ENCODE data around the gene LRRC3. TPM values are rescaled to one million over a fixed set of nuclear protein-coding genes. Genes with fewer than 3 reads are reported as not detected.

Gene LRRC3
- total RNA-seq, 1 donor from 2014 or later: 9.1 TPM

DNA sequence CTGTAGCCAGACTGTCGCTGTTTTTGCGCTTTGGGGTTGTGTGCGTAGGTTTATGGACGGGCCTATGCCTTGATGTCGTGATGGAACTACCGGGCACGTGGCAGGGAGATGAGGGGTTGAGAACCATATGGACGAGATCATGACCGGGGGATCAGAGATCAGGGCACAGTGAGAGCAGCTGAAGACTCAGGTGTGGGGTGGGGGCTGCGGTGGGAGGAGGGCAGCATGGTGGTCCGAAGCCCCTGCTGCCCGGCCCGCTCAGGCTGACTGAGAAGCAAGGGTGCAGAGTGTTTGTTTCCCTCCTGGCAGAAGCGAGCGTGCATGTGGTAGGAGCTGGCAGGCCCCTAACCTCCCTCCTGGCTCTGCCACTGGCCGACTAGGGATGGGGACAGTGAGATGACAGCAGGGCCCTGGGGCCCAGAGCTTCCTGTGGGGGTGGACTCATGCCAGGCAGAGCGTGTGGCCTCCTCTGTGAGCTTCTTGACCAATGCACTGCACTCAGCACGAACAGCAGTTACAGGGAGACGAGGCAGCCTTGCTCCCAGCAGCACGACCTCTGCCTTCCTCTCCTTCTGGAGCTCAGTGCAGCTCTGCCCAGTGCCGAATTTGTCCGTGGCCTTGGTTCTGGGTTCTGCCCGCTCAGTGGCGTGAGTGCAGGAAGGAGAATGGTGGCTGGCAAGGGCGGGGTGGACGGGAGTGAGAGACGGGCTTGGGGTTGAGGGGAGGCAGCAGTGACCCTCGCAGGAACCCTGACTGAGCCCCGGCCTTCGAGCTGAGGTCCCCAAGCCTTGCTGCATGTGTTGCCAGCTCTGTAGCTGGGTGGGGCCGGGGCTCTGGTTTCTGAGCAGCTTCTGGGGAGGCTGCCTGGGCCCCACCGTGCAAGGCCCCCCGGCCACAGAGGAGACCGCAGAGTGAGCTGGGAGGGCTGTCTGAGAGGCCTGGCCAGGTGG lies 22.2 kb upstream of the LRRC3 start:
- Mint-ChIP-seq H3K4me3 (ENCODE audit: unreplicated experiment) (no peak overlapping the region), H3K4me1 (ENCODE audit: unreplicated experiment) (no peaks in the 10 kb centered on the region), H3K27ac (ENCODE audit: unreplicated experiment) (no peak overlapping the region), H3K27me3 (ENCODE audit: unreplicated experiment) (peaks cover 6% of the 10 kb centered on the region), H3K36me3 (ENCODE audit: low read depth, unreplicated experiment) (no peaks in the 10 kb centered on the region), H3K9me3 (ENCODE audit: unreplicated experiment) (no peaks in the 10 kb centered on the region)
- no peak for DNase-seq (ENCODE audit: low spot score)
- TF ChIP-seq, protein P1, sequence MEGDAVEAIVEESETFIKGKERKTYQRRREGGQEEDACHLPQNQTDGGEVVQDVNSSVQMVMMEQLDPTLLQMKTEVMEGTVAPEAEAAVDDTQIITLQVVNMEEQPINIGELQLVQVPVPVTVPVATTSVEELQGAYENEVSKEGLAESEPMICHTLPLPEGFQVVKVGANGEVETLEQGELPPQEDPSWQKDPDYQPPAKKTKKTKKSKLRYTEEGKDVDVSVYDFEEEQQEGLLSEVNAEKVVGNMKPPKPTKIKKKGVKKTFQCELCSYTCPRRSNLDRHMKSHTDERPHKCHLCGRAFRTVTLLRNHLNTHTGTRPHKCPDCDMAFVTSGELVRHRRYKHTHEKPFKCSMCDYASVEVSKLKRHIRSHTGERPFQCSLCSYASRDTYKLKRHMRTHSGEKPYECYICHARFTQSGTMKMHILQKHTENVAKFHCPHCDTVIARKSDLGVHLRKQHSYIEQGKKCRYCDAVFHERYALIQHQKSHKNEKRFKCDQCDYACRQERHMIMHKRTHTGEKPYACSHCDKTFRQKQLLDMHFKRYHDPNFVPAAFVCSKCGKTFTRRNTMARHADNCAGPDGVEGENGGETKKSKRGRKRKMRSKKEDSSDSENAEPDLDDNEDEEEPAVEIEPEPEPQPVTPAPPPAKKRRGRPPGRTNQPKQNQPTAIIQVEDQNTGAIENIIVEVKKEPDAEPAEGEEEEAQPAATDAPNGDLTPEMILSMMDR (IDR thresholded peaks at IDR 0.05; ENCODE audit: unreplicated experiment): no peak

DNA sequence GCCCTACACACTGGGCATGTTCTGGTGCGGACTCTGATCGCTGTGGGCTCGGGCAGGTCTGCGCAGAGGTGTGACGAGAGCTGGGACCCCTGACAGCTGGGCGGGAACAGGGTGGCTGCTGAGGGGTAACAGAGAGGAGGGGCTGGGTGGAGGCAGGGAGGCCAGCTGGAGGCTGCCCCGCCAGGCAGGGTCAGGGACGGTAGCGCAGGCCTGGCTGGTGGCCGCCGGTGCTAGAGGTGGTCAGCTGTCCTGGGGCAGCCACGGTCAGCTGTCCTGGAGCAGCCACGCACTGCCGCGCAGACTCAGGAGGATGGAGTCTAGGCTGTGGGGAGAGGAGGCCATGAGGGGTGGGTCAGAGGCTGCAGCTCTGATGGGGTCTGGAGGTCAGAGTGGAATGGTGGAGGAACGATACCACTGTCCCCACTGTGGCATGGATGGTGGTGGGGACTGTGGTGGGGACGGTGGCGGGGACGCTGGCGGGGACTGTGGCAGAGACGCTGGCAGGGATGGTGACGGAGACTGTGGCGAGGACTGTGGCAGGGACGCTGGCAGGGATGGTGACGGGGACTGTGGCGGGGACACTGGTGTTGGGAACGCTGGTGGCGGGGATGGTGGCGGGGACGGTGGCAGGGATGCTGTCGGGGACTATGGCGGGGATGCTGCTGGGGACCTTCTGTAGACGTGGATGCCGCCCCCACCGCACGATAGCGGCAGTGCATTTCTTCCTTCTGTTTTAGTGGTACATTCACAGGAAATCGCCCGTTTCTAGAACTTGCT lies 21.3 kb upstream of the LRRC3 start:
- TF ChIP-seq, protein P1 (IDR thresholded peaks at IDR 0.05; ENCODE audit: unreplicated experiment): no peak
- Mint-ChIP-seq H3K4me1 (ENCODE audit: unreplicated experiment) (no peaks in the 10 kb centered on the region), H3K4me3 (ENCODE audit: unreplicated experiment) (no peak overlapping the region), H3K36me3 (ENCODE audit: low read depth, unreplicated experiment) (no peaks in the 10 kb centered on the region), H3K27me3 (ENCODE audit: unreplicated experiment) (peaks cover 8% of the 10 kb centered on the region), H3K9me3 (ENCODE audit: unreplicated experiment) (no peaks in the 10 kb centered on the region), H3K27ac (ENCODE audit: unreplicated experiment) (no peak overlapping the region)
- no peak for DNase-seq (ENCODE audit: low spot score)

DNA sequence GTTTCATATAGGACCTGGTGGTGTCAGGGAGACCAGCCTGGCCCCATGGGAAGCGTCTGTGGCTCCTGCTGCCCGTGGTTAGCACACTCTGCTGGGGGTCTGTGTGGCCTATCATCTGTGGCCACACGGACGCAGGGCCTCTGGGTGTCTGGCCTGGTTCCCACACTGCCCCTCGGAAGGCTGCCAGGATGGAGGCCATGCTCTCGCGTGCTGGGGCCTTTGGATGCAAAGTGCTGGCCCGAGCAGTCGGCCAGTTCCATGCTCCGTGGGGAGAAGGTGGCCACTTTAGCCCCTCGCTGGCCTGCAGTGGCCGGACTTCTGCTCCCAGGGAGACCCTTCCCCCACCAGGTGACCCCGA lies 20.8 kb upstream of the LRRC3 start:
- Mint-ChIP-seq H3K4me1 (ENCODE audit: unreplicated experiment) (no peaks in the 10 kb centered on the region), H3K36me3 (ENCODE audit: low read depth, unreplicated experiment) (no peaks in the 10 kb centered on the region), H3K4me3 (ENCODE audit: unreplicated experiment) (no peak overlapping the region), H3K9me3 (ENCODE audit: unreplicated experiment) (no peaks in the 10 kb centered on the region), H3K27me3 (ENCODE audit: unreplicated experiment) (peaks cover 8% of the 10 kb centered on the region), H3K27ac (ENCODE audit: unreplicated experiment) (no peak overlapping the region)
- TF ChIP-seq, protein P1 (IDR thresholded peaks at IDR 0.05; ENCODE audit: unreplicated experiment): no peak
- no peak for DNase-seq (ENCODE audit: low spot score)

DNA sequence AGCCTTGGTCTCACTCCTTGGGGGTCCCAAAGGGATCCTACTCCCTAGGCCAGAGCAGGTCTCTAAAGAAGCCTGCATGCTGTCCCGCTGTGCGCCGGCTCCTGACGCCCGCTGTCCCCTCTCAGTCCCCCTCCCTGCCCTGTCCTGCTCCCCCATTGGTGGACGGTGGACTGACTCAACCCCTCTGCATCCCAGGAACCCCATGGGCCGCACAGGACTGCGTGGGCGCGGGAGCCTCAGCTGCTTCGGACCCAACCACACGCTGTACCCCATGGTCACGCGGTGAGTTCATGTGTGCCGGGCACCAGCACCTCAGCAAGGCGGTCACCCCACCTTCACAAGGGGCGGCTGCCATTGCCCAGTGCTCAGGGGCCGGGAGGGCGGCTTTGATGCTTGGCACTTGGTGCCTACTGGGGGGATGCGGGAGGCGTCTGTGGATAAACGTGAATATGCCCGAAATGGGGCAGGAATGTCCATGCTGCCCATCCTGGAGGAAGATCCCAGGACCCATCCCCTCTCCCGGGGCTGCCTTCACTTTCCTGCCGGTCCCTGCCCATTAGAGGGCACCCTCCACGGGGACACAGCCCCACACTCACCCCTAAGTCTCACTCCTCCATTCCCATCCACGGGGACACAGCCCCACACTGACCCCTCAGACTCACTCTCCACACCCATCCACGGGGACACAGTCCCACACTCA lies 20.2 kb upstream of the LRRC3 start:
- no peaks in the 10 kb centered on the region for H3K36me3 Mint-ChIP-seq (ENCODE audit: low read depth, unreplicated experiment)
- H3K4me1 Mint-ChIP-seq (ENCODE audit: unreplicated experiment): no peaks in the 10 kb centered on the region
- TF ChIP-seq, protein P1 (IDR thresholded peaks at IDR 0.05; ENCODE audit: unreplicated experiment): no peak
- H3K4me3 Mint-ChIP-seq (ENCODE audit: unreplicated experiment): no peak overlapping the region
- no peaks in the 10 kb centered on the region for H3K9me3 Mint-ChIP-seq (ENCODE audit: unreplicated experiment)
- no peak for DNase-seq (ENCODE audit: low spot score)
- no peak overlapping the region for H3K27ac Mint-ChIP-seq (ENCODE audit: unreplicated experiment)
- H3K27me3 Mint-ChIP-seq (ENCODE audit: unreplicated experiment): peaks cover 8% of the 10 kb centered on the region
